ENCODE data around the gene MED13L.
"Not testable (repeated sequence)": the region's sequence is repeated elsewhere in the genome, so short reads cannot be mapped to it uniquely, and the experiment has no call there.

The MED13L gene

DNA sequence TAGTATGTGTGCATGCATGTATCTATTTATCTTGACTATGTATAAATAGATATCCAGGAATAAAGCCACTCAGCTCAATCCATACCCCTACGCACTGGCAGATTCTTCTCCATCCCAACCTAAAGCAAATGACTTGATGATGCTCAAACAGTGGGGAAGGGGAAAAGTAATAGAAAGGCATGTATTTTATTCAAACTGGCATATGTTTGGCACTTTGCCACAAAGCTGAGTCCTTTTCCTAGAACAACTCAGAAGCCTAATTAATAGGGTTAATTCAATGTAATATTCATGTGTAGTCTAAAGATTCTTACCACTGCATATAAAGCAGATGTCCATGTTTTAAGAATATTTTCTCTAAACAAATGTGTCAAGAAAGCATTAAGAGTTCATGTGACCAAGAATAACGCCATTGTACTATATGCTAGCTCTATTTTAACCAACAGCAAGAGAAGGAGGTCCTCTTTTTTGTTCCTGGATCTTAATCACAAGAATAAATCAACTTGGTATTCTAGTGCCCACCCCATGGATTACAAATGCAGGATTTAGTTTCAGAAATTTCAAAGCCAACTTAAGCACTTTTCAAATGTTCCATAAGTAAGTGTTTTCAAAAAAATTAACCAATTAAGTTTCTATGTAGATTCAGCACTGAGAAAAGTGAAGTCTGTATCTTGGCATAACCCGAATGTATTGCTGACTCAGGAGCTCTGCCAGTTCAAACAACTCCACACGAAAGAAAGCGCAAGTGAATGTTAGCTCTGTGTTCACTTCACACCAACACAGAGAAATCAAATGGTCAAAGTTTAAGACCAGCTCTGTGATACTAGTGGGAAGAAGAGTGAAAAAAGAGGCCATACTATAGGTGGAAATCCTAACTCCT, 233.6 kb downstream of the MED13L start:
- no peak for DNase-seq

DNA sequence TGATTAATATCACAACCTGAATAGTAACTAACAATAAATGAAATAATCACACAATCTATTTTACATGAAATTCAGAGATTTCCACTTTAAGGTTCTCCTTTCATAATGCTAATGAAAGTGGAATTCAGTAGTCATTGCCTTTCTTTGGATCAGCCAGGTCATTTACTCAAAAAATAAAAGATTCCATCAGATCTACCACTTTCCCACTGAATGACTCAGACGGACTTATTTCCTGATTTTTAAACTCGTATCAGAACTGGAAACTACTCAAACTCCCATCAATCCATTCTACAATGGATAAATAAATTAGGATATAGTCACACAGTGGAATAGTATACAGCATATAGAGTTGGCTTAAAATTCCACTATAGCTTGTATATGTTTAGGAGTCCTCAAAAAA, 237.1 kb downstream of the MED13L start:
- DNase-seq, result no peak

DNA sequence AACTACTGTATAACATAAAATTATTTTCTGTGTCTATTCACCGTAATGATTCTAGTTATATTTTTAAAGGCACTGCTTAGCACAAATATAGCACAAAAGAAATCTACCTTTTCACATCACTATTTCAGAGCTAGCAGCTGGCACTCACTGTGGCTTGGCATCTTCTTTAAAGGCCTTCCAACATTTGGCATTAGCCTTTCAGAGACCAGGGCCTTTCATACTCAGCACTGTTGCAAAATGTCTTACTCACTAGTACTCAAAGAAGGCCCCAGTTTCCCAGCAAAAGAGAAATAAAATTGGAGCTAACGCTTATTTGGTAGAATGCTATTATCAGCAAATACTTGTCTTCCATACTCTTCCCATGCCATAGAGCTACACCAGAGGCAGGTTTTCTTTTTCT, 238.4 kb downstream of the MED13L start:
- DNase-seq, result no peak

DNA sequence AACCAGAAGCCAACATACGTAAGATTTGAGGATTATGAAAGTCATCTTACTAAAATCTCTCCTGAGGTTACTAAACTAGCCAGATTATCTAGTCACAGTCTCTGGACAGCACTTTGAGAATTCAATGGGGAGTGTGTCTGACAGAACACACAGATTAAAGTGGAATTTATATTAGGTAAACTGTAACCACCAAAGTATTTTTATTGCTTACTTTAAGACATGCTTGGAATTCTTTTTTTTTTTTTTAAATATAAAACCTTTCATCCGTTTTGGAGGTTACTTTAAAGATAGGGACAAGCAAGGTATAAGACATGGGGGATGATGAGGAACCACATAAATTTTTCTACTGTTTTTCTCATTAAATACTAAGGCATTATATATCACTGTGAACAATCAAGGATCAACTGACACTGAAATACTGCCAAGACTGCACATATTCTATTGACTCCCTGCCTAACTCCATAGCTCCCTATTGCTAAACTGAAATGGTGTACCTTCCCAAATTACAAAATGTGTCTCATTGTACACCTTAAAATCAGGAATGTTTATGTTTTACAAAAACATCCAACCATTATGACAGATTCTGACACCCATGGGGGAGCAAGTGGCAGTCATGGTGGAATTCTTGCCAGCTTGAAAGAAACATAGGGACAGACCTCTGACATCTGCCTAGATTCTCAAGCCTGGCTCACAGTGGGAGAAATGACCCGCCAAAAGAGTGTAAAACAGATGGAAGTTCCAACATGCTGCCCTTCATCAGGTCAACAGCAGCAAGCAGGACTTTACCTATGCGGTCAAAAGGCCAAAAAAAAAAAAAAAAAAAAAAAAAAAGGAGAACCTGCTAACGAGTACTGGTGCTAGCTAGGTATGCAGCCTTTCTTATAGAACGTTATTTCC, 239.3 kb downstream of the MED13L start:
- DNase-seq, result no peak

DNA sequence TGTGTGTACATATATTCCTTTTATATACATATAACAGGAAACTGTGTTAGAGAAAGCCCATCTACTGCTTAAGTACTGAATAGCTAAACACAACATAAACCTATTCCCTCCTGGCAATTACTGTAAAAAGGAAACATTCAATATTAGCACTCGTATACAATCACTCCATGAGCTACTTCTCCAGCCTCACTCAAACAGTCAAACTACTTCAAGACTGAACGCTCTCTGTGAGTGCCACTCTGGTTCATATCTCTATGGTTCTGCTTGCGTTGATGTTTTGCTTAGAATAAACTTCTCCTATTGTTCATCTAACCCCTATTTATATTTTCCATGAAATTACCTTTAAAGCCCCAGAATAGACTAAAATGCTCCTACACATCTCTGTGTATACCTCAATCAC, 243.7 kb downstream of the MED13L start:
- no peak for DNase-seq

DNA sequence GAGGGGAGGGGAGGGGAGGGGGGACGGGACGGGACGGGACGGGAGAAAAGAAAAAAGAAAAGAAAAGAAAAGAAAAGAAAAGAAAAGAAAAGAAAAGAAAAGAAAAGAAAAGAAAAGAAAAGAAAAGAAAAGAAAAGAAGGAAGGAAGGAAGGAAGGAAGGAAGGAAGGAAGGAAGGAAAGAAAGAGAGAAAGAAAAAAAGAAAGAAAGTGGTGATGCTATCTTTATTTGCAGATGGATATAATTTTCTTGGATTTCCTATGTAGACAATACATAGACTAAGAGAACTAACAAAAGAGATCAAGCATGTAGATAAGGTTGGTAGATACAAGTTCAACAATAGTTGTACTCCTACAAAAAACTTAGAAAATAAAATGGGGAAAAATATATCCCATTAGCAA, 245.9 kb downstream of the MED13L start:
- DNase-seq, result not testable (repeated sequence)

DNA sequence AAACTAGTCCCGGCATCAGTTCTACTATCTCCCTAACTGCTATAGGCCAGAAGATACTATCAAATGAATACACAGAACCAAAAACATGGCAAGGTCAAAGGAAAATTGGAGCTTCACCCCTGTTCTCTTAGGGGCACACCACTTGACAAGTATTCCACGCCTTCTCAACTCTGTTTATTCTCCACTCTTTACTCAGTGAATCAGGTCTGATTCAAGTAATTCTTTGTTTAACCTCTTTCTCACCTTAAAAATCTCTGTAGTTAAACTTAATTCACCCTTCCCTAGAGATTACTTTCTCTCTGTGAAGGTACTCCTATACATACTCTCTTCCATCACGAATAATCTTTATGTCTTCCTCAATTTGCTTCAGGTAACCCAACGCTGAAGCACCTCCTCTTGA, 248.9 kb downstream of the MED13L start:
- no peak for DNase-seq

DNA sequence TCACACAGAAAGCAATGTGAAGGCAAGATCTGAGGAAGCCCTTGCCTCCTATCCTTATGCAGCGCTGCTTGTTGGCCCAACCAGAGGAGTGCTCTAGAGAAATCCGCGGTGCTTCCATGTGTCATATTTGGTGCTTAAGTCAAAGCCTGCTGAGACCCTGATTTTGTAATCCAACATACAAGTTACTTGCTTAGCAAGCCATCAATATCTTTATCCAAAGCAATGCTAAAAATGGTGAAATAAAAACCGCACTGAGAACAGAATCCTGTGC, 250.0 kb downstream of the MED13L start:
- no peak for DNase-seq

DNA sequence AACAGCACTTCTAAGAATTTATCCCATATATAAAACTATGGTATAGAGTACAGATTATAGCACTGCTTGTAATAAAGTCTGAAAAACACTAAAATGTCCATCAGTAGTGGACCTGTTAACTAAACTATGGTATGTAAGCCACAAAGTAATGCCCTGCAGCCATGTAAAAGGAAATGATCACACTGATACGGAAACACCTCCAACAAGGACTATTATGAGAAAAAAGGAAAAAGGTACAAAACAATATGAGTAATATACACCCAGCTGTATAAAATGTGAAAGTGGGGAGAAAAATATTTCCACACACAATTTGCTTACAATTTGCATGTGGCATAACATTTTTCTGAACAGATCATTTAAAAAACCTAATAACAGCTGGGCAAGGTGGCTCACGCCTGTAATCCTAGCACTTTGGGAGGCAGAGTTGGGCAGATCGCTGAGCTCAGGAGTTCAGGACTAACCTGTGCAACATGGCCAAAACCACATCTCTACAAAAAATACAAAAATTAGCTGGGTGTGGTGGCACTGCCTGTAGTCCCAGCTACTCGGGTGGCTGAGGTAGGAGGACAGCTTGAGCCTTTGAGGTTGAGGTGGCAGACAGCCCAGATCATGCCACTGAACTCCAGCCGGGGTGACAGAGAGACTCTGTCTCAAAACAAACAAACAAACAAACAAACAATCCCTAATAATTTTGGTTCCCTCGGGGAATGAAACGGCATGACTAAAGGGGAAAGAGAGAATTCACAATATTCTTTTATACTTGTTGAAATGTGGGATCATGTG, 250.5 kb downstream of the MED13L start:
- no peak for DNase-seq

DNA sequence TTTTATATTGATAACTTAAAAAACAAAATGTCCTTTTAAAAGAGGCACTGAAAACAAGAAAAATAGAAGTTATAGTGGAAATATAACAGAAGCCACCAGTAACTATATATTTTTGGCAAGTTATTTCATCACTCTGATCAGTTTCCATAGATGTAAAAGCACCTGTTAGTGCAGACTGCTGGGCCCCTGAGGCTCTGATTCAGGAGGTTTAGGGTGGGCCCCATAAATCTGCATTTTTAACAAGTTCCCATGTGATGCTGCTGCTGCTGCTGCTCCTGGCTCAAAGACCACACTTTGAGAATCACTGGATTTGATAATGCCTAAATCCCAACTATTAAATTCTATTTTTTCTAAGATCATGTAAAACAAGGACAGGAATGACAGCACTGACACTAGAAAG, 251.1 kb downstream of the MED13L start:
- DNase-seq, result no peak

DNA sequence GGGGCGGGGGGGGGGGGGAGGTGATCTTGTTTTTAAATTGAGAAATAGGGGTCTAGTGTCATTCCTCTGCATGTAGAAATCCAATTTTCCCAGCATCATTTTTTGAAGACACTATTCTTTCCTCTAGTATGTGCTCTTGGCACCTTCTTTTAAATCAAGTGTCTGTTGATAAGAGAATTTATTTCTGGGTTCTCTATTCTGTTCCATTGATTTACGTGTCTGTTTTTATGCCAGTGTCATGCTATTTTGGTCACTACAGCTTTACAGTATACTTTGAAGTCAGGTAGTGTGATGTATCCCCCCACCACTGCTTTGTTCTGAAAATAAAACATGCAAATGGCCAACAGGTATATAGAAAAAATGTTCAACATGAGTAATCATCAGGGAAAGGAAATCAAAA, 252.7 kb downstream of the MED13L start:
- DNase-seq, result no peak

DNA sequence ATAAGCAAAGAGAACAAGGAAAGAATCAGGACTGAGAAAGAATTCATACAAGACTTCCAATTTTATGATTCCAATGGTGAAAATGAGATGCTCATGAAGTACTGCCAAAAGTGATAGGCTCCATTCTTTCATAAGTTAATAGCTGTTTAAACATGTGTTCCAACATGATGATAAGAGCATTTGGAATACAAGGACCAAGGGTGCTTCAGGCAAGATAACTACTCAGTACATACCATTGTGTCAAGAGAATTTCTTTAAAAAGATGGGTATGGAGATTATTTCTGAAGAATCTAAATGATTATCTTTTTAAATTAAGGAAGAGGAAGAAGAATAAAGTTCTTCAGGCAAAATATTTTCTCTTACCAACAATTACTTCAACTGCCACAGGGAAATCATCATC, 258.1 kb downstream of the MED13L start:
- no peak for DNase-seq

DNA sequence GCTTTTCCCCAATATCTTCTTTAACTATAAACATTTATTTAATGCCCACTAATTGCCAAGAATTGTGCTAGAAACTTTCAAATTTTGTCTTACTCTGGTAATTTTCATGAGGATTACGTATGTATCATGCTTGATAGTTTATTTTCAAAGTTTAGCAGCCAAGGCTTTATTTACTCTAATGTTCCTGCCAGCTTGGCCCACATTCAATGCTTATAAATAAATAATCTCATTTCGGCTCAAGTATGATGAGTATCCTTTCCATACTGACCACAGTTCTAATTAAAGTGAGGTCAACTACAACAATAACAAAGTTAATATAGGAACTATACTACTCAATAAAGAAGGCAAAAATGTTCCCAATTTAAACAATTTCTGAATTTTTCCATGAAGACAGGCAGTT, 259.2 kb downstream of the MED13L start:
- DNase-seq, result no peak

DNA sequence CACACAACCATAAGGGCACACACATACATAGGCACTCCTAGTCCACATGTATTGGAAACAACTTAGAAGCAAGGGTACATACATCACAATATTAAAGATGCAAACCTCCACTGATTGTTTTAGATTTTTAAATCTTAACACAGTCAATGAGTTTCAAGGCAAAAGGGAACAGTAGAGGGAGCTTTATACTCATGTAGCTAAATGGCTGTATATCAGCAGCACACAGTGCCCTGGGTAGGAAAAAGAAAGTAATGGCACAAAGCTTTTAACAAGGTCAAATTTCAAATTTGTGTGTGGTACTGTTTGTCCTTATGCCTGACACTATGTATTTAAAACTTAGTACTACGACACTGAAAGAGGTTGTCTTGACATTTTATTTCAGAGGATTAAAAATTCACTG, 262.0 kb downstream of the MED13L start:
- no peak for DNase-seq

DNA sequence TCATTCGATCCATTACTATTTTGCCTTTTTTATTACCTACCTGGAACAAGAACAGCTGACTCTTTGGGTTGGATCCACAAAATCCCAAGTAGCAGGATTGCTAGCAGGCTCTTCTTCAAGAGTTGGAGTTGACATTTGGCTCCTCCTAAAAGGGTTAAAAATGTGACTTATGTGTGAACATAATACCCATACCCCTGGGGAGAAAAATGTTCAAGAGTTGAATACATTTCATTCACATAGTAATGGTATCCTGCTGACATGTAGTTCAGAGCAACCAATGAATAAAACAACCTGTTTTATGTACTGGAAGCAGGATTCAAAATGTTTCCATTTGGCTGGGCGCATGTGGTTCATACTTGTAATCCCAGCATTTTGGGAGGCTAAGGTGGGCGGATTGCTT, 264.7 kb downstream of the MED13L start:
- DNase-seq, result no peak

DNA sequence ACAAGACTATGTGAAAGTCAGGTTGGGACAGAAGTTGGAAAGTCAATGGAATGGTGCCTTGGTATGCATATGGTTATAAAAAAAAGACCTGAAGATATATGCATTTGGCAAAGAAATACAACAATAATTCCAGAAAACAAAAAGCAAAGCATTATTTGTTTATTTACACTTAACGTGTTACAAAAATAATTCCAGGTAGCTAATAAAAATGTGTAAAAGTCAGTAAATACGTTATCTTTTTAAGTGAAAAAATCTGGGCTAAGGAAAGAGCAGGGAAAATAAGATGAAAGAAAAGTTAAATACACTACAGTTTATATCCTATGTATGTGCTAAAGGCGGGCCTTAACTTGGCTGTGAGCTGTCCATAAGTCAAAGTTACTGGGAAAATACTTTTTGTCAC, 266.3 kb downstream of the MED13L start:
- no peak for DNase-seq

DNA sequence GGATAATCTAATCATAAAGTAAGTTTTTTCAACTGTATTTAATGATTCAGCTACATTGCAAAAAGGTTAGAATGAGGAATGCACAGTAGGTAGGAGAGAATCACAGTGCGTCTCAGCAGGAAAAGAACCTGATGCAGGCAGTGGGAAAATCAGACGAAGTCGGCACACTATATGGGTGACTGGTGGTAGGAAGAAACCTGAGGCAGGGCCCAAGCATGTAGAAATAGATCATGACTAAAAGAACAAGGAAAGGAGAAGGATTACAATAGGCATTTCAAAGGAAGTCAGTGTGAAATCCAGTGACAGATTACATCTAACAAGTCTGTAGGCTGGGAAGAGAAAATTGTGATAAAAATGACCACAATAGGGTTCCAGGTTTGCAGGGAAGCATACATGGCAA, 267.0 kb downstream of the MED13L start:
- no peak for DNase-seq

DNA sequence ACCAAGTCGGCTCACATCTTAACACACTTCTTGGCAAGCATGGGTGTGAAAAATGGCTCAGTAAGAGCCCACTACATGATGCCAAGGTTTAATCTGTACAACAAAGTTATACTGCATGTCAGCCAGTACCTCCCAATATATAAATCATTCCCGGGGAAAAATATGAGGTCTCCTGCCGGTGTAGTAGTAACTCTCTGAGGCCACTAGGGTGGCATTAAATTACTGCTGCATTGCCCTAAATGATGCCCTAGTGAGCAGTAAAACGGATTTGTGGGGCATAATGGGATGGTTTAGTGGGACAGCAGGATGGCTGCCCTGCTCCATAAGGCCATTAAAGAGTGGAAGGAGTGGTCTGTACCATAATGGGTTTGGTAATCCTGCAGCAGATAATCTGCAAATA, 267.7 kb downstream of the MED13L start:
- DNase-seq, result no peak

DNA sequence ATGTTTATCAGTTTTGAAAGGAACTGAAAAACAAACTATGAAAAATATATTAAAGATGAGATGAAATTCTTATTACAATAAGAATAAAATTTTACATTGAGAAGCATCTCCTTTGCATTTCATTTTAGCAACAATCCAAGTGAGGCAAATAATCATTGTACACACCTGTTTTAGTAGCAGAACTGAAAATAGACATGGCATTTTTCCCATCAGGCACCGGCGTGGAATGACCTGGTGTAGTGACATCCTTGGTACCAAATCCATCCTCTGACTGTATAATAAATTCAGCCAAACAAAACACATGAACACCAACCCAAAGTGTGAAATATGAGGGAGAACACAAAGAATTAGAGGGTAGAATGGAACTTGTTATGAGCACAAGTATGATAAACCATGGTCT, 271.4 kb downstream of the MED13L start:
- no peak for DNase-seq

DNA sequence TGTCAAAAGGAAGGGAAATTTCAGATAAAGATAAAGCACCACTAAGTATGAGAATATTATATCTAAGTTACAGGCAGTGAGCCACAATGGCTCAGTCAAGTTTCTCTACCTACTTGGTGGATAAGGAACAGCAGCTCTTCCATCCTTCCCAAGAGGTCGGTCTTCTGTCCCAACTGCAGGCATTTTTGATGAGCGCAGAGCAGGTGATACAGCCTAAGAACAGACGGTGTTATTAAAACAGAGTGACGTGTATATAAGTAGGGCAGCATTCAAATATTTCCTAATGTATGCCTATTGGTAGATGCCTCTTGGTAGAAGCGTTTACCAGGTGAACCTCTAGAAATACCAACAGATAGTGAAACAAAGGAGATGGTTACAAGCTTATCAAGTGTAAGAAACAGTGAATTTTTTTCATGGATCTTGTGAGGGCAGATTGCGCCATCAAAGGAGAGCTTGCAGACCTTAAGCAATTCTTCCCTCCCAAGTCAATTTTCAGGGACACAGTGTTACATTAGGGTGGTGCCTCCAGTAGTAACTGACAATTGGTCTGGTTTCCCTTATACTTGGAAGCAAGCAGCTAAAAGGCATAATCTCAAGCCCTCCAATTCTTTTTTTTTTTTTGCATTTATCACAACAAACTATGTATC, 274.5 kb downstream of the MED13L start:
- no peak for DNase-seq

DNA sequence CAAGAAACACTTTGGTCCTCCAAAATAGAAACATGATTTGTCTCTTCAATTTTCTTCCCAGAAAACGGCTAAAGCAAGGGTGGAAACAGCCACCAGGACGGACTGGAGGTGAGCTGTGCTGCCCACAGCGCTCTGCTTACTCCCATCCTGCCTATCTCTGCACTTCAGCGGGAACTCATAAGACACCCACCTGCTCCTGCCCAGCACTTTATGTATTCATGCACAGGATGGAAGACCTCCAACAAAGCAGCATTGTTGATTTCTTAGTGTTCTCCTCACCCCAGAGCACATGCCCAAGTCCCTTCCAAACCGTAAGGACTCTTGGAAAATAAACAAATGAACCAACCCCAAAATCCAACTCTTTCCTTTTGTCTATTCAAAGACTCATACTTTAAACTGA, 277.2 kb downstream of the MED13L start:
- DNase-seq, result no peak

DNA sequence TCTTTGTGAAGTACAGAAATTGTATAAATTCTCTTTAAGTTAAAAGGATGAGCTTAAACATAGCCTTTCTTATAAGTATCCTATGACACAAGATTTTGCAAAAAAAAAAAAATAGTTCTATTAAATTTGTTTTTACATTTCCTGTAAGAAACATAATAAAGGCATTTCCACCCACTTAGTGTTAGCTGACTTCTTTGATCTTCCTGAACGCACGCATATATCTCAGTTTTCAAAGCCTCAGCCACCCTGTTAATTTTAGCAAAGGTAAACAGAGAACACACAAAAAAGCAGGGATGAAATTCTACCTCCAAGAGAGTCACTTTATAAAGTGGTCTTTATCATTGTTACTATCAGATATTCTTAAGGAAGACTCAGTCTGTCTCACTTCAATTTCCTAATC, 277.9 kb downstream of the MED13L start:
- no peak for DNase-seq

Measured in activated CD4-positive, alpha-beta T cell treated with anti-CD3 and anti-CD28 coated beads for 48 hours (primary cell).